Sciatic nerve (tissue), 2 donors: ENCODE measurements around the gene NEK8. TPM values are rescaled to one million over a fixed set of nuclear protein-coding genes. Genes with fewer than 3 reads are reported as not detected.

Experiments used
- ATAC-seq: fragments of 200-7000 bp; cut with Tn5 transposase; one replicate; pipeline ENCODE4 v1.9.1; 2020; ENCODE audit warnings: mild to moderate bottlenecking, moderate library complexity
- DNase-seq: peaks from one replicate; pipeline ENCODE4 v3.0.0-alpha.2; 2020; ENCODE audit warnings: low spot score
- intact Hi-C: fragments of 100-400 bp; cut with DNase I; formaldehyde crosslinking; loops from one replicate; pipeline ENCODE4 v1.14.2; 2022
- total RNA-seq: library from RNA; stranded (reverse); fragmentation: NEBNext Ultra II Directional; extraction: Animal tissue kit (Norgen Biotek cat#: 25700); gene quantifications from one replicate; pipeline ENCODE4 v1.2.1, GENCODE V29; 2021
- donor health status: DM: no; HTN: no; CAD: no.
- donor health status: DM: no; HTN: no; CAD: no.

Gene NEK8
- 3.4 TPM for total RNA-seq

- DNase-seq: peak; percentile 98
- intact Hi-C loops: no loop called here
- peak; percentile 87 for ATAC-seq
Observed at GRCh38 chr17:28728364-28729200, at the start of gene NEK8. NEK8 (plus strand) TSS chr17:28728788; CDS start chr17:28728814, 26 bp downstream.

GRCh38 chr17:28682655-28683054 lies 45.9 kb upstream of the NEK8 start:
- DNase-seq (no peak), ATAC-seq (no peak)
- intact Hi-C loops: no loop called here

GRCh38 chr17:28684963-28685362 lies 43.6 kb upstream of the NEK8 start:
- ATAC-seq: no peak
- intact Hi-C loops: no loop called here
- DNase-seq: no peak

GRCh38 chr17:28685366-28685765 lies 43.2 kb upstream of the NEK8 start:
- intact Hi-C loops: no loop called here
- no peak for ATAC-seq
- DNase-seq: no peak

GRCh38 chr17:28686296-28686695 lies 42.3 kb upstream of the NEK8 start:
- DNase-seq: no peak
- intact Hi-C loops: no loop called here
- no peak for ATAC-seq

GRCh38 chr17:28688481-28688880 lies 40.1 kb upstream of the NEK8 start:
- no peak for ATAC-seq
- intact Hi-C loops: no loop called here
- DNase-seq: no peak

GRCh38 chr17:28689011-28689410 lies 39.6 kb upstream of the NEK8 start:
- no peak for DNase-seq
- no peak for ATAC-seq
- intact Hi-C loops: no loop called here

GRCh38 chr17:28693869-28694268 lies 34.7 kb upstream of the NEK8 start:
- peak; percentile 46 for ATAC-seq
- no peak for DNase-seq
- intact Hi-C loops: no loop called here

GRCh38 chr17:28698253-28698941 lies 30.2 kb upstream of the NEK8 start:
- intact Hi-C loops: no loop called here
- DNase-seq (no peak), ATAC-seq (no peak)

GRCh38 chr17:28700278-28700677 lies 28.3 kb upstream of the NEK8 start:
- intact Hi-C loops: no loop called here
- DNase-seq (no peak), ATAC-seq (no peak)

- DNase-seq: no peak
- intact Hi-C loops: no loop called here
- peak; percentile 10 for ATAC-seq
Observed at GRCh38 chr17:28700830-28701492, 27.6 kb upstream of the NEK8 start.

- DNase-seq: no peak
- intact Hi-C loops: no loop called here
- ATAC-seq: no peak
Observed at GRCh38 chr17:28702026-28702751, 26.4 kb upstream of the NEK8 start.

- intact Hi-C loops: no loop called here
- DNase-seq (no peak), ATAC-seq (no peak)
Observed at GRCh38 chr17:28702752-28703150, 25.8 kb upstream of the NEK8 start.

GRCh38 chr17:28703552-28704218 lies 24.9 kb upstream of the NEK8 start:
- DNase-seq (no peak), ATAC-seq (no peak)
- intact Hi-C loops: no loop called here

- intact Hi-C loops: no loop called here
Observed at GRCh38 chr17:28704219-28704858, 24.2 kb upstream of the NEK8 start.

GRCh38 chr17:28705074-28705659 lies 23.4 kb upstream of the NEK8 start:
- ATAC-seq: no peak
- no peak for DNase-seq
- intact Hi-C loops: no loop called here

More at GRCh38 chr17:28704219-28704858, 24.2 kb upstream of the NEK8 start:
- DNase-seq (no peak), ATAC-seq (no peak)

- intact Hi-C loops: no loop called here
- DNase-seq (no peak), ATAC-seq (no peak)
Observed at GRCh38 chr17:28705728-28706334, 22.8 kb upstream of the NEK8 start.
